Measurements from ENCODE around the gene CSMD2.

The CSMD2 gene

DNA sequence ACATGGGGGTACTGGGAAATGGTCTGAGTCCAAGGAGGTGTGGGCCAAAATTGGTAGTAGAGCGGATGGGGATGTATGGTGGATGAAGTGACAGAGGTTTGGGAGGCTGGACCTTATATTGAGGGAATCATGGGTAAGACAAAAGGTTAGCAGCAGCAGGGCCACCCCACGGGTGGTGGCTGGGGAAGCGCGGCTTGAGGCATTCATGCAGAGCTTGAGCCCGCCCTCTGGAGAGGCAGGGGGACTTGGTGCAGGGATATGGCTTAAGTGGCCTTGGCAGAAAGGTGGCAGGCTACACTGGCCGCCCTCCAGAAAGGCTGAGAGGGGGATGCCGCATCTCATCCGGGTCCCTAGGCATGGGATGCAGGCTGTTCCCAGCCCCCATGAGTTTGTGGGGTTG, 269.6 kb downstream of the CSMD2 start:
- no peaks in the 10 kb centered on the region for H3K4me1 ChIP-seq (ENCODE audit: low read length)
- no peaks in the 10 kb centered on the region for H3F3A ChIP-seq (ENCODE audit: insufficient read depth, low read length)
- H3K9me3 ChIP-seq (replicated peaks; ENCODE audit: insufficient read depth, low read length) = no peaks in the 10 kb centered on the region
- H3K9me2 ChIP-seq (replicated peaks; ENCODE audit: insufficient read depth, low read length) = no peaks in the 10 kb centered on the region
- no peaks in the 10 kb centered on the region for H4K20me1 ChIP-seq (ENCODE audit: insufficient read depth, low read length)
- TF ChIP-seq, protein P1, sequence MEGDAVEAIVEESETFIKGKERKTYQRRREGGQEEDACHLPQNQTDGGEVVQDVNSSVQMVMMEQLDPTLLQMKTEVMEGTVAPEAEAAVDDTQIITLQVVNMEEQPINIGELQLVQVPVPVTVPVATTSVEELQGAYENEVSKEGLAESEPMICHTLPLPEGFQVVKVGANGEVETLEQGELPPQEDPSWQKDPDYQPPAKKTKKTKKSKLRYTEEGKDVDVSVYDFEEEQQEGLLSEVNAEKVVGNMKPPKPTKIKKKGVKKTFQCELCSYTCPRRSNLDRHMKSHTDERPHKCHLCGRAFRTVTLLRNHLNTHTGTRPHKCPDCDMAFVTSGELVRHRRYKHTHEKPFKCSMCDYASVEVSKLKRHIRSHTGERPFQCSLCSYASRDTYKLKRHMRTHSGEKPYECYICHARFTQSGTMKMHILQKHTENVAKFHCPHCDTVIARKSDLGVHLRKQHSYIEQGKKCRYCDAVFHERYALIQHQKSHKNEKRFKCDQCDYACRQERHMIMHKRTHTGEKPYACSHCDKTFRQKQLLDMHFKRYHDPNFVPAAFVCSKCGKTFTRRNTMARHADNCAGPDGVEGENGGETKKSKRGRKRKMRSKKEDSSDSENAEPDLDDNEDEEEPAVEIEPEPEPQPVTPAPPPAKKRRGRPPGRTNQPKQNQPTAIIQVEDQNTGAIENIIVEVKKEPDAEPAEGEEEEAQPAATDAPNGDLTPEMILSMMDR (IDR thresholded peaks at IDR 0.05; ENCODE audit: low read length) = no peak
- TF ChIP-seq EZH2 (optimal IDR thresholded peaks at IDR 0.05; ENCODE audit: low read depth, low read length) = no peak
- TF ChIP-seq EZH2phosphoT487 (IDR thresholded peaks at IDR 0.05; ENCODE audit: low read length) = no peak
- H3K27ac ChIP-seq (ENCODE audit: low read length) = no peak overlapping the region
- H3K27me3 ChIP-seq (replicated peaks; ENCODE audit: insufficient read depth, low read length) = peaks cover 12% of the 10 kb centered on the region
- no peaks in the 10 kb centered on the region for H3K79me2 ChIP-seq (ENCODE audit: low read length)
- no peak overlapping the region for H3K4me3 ChIP-seq (ENCODE audit: low read length)
- no peak for DNase-seq
- no peak overlapping the region for H3K9ac ChIP-seq (ENCODE audit: low read length)
- no peak overlapping the region for H2AFZ ChIP-seq (ENCODE audit: low read length)
- H3K36me3 ChIP-seq (replicated peaks; ENCODE audit: insufficient read depth, low read length) = no peaks in the 10 kb centered on the region
- H3K4me2 ChIP-seq (ENCODE audit: low read depth, low read length) = no peak overlapping the region

DNA sequence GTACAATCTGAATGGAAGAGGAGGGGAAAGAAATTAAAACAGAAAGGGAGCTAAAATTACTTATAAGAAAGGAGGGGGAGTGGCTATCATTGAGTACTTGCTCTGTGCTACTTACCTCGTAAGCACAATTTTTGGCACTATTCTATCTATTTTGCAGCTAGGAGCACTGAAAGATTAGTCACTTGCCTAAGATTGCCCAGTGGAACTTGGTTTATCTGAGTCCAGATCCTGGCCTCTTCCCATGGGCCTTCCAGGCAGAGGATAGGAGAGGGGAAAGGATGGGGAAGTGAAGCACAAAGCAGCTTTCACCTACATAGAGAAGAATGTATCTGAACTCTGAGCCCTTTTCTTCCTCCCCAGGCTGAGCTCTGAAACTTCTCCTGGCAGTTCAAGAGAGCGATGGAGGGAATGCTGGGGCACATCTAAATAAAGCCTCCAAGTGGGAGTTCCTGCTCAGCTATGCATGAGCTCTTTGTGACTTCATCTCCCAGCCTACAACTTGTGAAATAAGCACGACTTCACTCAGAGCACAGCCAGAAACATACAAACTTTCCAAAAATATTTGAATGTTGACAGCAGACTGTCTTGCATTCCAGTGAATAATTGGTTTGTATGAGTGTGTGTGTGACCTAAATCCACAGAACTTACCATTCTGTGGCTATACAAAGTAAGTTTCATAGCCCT, 271.7 kb downstream of the CSMD2 start:
- H3K9ac ChIP-seq (ENCODE audit: low read length) = no peak overlapping the region
- H2AFZ ChIP-seq (ENCODE audit: low read length) = no peak overlapping the region
- H4K20me1 ChIP-seq (ENCODE audit: insufficient read depth, low read length) = no peaks in the 10 kb centered on the region
- H3K9me3 ChIP-seq (replicated peaks; ENCODE audit: insufficient read depth, low read length) = no peaks in the 10 kb centered on the region
- no peak overlapping the region for H3K4me2 ChIP-seq (ENCODE audit: low read depth, low read length)
- DNase-seq = no peak
- no peaks in the 10 kb centered on the region for H3K9me2 ChIP-seq (replicated peaks; ENCODE audit: insufficient read depth, low read length)
- H3K79me2 ChIP-seq (ENCODE audit: low read length) = no peaks in the 10 kb centered on the region
- no peak overlapping the region for H3K27ac ChIP-seq (ENCODE audit: low read length)
- peaks cover 6% of the 10 kb centered on the region for H3K27me3 ChIP-seq (replicated peaks; ENCODE audit: insufficient read depth, low read length)
- TF ChIP-seq, protein P1 (IDR thresholded peaks at IDR 0.05; ENCODE audit: low read length) = no peak
- TF ChIP-seq EZH2phosphoT487 (IDR thresholded peaks at IDR 0.05; ENCODE audit: low read length) (no peak), EZH2 (optimal IDR thresholded peaks at IDR 0.05; ENCODE audit: low read depth, low read length) (no peak)
- no peaks in the 10 kb centered on the region for H3K4me1 ChIP-seq (ENCODE audit: low read length)
- no peak overlapping the region for H3K4me3 ChIP-seq (ENCODE audit: low read length)
- H3K36me3 ChIP-seq (replicated peaks; ENCODE audit: insufficient read depth, low read length) = no peaks in the 10 kb centered on the region
- H3F3A ChIP-seq (ENCODE audit: insufficient read depth, low read length) = no peaks in the 10 kb centered on the region

DNA sequence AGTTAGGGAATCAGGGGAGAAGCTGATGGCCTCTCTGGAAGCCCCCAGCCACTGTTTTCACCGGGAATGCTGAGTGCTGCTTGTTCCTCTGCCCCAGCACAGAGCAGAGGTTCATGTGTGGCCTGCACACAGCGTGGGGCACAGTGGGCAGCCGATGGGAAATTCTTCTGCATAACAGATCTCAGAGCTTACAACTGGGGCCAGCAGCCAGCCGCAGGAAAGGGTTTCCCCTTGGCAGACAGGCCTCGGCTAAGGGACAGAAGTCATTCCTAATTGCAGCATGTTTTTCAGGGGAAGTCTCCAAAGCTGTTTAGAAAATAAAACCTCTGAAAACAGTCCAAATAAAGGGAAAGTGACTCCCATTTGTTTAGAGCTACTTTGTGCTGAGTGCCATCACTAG, 278.5 kb downstream of the CSMD2 start:
- TF ChIP-seq, protein P1 (IDR thresholded peaks at IDR 0.05; ENCODE audit: low read length) = no peak
- no peak for TF ChIP-seq EZH2phosphoT487 (IDR thresholded peaks at IDR 0.05; ENCODE audit: low read length)
- no peak for TF ChIP-seq EZH2 (optimal IDR thresholded peaks at IDR 0.05; ENCODE audit: low read depth, low read length)
- Histone ChIP-seq H3K4me3 (ENCODE audit: low read length) (no peak overlapping the region), H3K4me2 (ENCODE audit: low read depth, low read length) (no peak overlapping the region)

More for the DNA sequence above, 278.5 kb downstream of the CSMD2 start:
- H2AFZ ChIP-seq (ENCODE audit: low read length) = no peak overlapping the region
- no peak for DNase-seq
- no peaks in the 10 kb centered on the region for H3K4me1 ChIP-seq (ENCODE audit: low read length)
- no peaks in the 10 kb centered on the region for H3K9me3 ChIP-seq (replicated peaks; ENCODE audit: insufficient read depth, low read length)
- H3K27me3 ChIP-seq (replicated peaks; ENCODE audit: insufficient read depth, low read length) = peaks cover 33% of the 10 kb centered on the region
- H3K27ac ChIP-seq (ENCODE audit: low read length) = no peak overlapping the region
- H3K36me3 ChIP-seq (replicated peaks; ENCODE audit: insufficient read depth, low read length) = no peaks in the 10 kb centered on the region
- no peaks in the 10 kb centered on the region for H3K9me2 ChIP-seq (replicated peaks; ENCODE audit: insufficient read depth, low read length)
- no peaks in the 10 kb centered on the region for H3K79me2 ChIP-seq (ENCODE audit: low read length)
- no peak overlapping the region for H3K9ac ChIP-seq (ENCODE audit: low read length)
- H4K20me1 ChIP-seq (ENCODE audit: insufficient read depth, low read length) = no peaks in the 10 kb centered on the region
- no peaks in the 10 kb centered on the region for H3F3A ChIP-seq (ENCODE audit: insufficient read depth, low read length)

Measured in MM.1S (cell line).